HG03460 (cell line): ENCODE results near the gene SOCS4.
A peak's percentile ranks its signal among the peaks of the same experiment; 100 is the strongest.
"Not testable (repeated sequence)": the region's sequence is repeated elsewhere in the genome, so short reads cannot be mapped to it uniquely, and the experiment has no call there.

Experiments
- ATAC-seq: cut with Tn5 transposase; IDR thresholded peaks from one replicate; pipeline ENCODE4 v1.9.1; 2021; ENCODE audit not compliant: unreplicated experiment

The SOCS4 gene

GRCh38 chr14:55051423-55052268 lies 24.6 kb downstream of the SOCS4 start, which contains the start of gene MAPK1IP1L:
Gene MAPK1IP1L (plus strand): TSS chr14:55051647. CDS start chr14:55061684, 10,037 bp downstream.
- ATAC-seq: peak; percentile 91

DNA sequence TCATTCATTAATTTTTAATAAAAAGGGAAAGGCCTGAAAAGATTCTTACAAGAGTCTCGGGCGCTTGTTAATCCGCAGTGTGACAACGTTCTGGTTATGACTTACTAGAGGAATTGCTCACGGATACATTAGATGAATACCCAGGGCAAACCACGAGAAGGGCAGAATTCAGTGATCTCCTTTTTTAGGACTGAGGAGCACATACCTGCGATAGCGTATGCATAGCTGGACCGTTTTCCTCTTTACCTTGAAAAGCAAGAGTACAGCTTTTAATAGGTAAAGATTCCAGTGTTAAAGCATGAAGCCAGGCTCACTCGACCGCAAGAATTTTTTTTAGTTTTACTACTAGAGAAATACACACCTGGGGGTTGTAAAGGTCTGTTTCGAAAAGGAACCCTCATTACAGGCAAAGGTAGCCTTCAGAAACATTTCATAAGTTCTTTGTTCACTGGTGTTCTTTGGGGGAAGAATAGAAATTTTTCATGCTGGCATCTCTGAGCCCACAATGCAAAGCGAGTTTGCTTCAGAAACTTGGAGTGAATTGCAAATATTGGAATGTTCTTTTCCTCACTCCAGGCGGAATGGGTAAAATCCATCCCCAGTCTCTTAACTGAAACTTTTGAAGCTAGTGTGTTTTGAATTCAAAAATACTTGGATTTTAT lies 25.4 kb downstream of the SOCS4 start:
- ATAC-seq: no peak

GRCh38 chr14:55053018-55053417 lies 26.0 kb downstream of the SOCS4 start:
- ATAC-seq: no peak

DNA sequence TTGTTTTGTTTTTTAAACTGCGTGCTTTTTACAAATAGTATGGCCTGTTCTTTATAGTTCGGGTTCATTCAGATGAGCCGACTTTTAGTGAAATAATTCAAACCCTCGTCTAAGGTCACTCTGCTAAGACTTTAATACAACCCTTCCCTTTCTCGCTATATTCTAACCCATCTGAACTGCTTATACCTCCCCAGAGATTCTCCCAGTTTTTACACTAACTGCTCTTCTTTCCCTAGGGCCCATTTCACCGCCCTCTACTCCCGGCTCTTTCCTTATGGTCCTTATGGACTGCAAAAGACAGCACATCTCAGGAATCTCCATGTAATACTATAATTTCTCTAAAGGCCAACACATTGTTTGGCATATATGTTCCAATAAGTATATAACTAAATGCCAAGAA lies 26.5 kb downstream of the SOCS4 start:
- no peak for ATAC-seq

GRCh38 chr14:55054098-55054497 lies 27.1 kb downstream of the SOCS4 start:
- ATAC-seq: no peak

DNA sequence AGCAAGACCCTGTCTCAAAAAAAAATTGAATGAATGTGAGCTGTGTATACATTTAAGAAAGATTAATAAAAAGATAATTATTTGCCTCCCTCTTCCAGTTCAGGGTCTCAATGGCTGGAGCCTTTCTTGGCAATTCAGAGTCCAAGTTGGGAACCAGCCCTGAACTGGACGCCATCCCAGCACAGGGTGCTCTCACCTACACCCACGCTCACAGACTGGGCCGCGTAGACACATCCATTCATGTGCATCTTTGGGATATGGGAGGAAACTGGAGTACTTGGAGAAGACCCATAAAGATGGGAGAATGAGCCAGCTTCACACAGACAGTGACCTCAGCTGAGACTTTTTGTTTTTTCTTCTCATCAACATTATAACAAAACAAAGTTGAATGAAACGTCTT lies 30.9 kb downstream of the SOCS4 start:
- ATAC-seq: no peak

GRCh38 chr14:55059333-55059732 lies 32.3 kb downstream of the SOCS4 start:
- no peak for ATAC-seq

DNA sequence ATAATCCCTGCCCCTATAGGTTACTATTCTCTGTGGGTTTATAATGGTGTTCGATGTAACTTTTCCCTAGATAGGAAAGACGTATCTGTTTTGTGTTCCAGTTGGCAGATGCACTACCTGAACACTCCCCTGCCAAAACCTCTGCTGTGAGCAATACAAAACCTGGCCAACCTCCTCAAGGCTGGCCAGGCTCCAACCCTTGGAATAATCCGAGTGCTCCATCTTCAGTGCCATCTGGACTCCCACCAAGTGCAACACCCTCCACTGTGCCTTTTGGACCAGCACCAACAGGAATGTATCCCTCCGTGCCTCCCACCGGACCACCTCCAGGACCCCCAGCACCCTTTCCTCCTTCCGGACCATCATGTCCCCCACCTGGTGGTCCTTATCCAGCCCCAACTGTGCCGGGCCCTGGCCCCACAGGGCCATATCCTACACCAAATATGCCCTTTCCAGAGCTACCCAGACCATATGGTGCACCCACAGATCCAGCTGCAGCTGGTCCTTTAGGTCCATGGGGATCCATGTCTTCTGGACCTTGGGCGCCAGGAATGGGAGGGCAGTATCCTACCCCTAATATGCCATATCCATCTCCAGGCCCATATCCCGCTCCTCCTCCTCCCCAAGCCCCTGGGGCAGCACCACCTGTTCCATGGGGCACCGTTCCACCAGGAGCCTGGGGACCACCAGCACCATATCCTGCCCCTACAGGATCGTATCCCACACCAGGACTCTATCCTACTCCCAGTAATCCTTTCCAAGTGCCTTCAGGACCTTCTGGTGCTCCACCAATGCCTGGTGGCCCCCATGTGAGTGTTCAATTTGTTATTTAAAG lies 35.7 kb downstream of the SOCS4 start:
- no peak for ATAC-seq

GRCh38 chr14:55064896-55065295 lies 37.9 kb downstream of the SOCS4 start:
- ATAC-seq: not testable (repeated sequence)

GRCh38 chr14:55065411-55065810 lies 38.4 kb downstream of the SOCS4 start:
- ATAC-seq: no peak

GRCh38 chr14:55066223-55066622 lies 39.2 kb downstream of the SOCS4 start:
- ATAC-seq: no peak

DNA sequence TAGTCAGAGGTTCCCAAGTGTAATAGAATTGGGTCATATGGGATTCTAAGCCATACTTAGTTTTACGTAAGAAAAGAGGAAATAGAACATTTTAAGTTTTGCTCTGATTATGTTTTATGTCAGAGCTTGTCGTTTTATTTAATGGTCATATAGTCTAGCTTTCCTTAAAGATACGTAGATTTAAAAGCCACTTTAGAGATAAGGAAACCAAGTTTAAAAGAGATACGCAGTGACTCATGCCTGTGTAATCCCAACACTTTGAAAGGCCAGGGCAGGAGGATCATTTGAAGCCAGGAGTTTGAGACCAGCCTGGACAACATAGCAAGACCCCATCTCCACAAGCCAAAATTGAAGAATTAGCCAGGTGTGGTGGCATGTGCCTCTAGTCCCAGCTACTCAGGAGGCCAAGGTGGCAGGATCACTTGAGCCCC lies 44.0 kb downstream of the SOCS4 start:
- no peak for ATAC-seq

DNA sequence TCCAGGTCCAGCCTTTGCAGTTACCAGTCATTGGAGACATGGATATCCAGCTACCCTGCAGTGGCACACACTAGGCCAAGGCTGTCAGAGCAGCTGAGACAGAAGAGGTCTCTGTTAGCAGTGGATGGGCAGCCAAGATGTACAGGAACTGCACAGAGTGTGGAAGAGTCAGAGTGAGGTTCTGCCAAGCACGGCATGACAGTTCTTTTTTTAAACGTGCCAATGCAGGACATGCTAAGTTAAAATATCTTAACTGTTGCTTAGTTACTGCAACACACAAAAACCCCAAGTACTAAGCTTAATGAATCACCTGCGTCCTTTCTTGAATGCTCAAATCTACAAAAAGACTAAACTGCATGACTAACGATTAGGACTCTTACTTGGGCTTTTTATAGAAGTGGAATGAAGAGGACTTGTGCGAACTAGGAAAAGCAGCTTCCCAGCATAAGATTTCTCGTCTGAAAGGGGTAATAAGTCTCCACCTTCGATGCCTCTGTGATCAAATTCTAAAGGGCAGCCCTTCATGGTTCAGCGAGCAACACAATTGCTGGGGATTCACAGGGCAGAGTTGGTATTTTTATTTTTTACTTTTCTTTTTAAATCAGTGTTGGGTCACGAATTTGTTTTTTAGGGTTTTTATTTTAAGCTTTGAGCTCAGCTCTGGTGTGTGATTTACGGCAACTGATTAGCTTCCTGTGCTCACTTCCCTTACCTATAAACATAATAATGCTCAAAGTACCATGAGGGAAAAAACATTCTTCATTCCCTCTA lies 45.0 kb downstream of the SOCS4 start:
- peak; percentile 54 for ATAC-seq

- ATAC-seq: no peak
Observed at GRCh38 chr14:55073856-55074255, 46.8 kb downstream of the SOCS4 start.

GRCh38 chr14:55074662-55075061 lies 47.6 kb downstream of the SOCS4 start:
- peak; percentile 45 for ATAC-seq

DNA sequence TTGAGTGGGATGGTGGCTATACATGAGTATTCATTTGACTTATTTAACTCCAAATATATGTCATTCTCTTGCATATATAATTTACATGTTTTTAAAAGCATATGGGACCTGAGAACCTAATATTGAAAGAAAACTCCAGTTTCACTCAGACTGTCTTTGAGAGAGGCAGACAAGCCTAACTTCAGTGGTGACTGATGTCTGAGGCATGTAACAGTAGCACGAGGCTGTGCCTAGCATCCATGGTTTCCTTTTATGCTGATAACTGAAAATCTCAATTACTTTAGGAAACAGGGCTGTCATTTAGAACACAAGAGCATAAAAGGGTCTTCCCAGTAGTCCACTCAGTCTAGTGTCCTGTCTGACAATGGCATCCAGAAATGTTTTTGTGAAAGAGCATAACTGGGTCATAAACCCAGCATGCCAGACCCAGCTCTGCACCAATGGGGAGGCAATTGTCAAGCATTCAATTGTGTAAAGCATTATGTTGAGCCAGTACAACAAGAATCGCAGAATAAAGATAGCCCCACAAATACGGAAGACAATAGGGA lies 48.7 kb downstream of the SOCS4 start:
- no peak for ATAC-seq

GRCh38 chr14:55077170-55078151 lies 50.4 kb downstream of the SOCS4 start:
- ATAC-seq: no peak

- not testable (repeated sequence) for ATAC-seq
Observed at GRCh38 chr14:55079961-55080360, 52.9 kb downstream of the SOCS4 start.

DNA sequence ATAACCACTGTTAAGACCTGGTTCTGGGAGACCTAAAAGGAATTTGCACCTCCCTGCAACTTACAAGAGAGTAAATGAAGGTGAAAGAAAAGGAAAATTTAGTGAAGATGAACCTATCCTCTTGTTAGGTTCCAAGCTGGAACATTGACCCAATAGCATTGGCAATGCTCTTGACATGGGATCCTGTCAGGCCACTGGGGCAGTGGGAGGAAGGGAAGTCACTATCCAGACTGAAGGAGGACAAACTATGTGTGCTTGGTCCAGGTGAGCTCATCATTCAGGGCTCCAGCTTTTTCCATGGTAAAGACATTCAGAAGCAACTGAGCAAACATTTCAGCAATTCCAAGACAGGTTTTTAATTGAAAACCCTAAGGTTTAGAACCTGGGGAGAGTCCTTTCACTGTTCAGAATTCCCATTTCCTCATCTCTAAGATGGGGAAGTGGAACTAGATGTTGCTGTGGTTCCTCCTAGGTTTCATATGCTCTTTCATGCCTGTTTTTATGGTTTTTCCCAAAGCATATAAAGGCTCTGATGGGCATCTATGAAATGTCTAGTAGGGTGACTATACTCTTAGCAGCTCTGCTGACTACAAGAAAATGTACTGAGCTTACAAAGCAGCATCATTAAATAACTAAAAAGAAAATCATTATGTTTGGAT lies 57.5 kb downstream of the SOCS4 start:
- no peak for ATAC-seq
